Measurements from ENCODE around the gene IDE. TPM values are rescaled to one million over a fixed set of nuclear protein-coding genes. Genes with fewer than 3 reads are reported as not detected.

Gene IDE
- total RNA-seq, 1 experiment from 2014 or later: 30.6 TPM

- CTCF ChIA-PET: no interaction called here
- no peak overlapping the region for H3K27ac Mint-ChIP-seq (ENCODE audit: unreplicated experiment)
- no peak for DNase-seq
- no peak overlapping the region for H3K4me3 Mint-ChIP-seq (ENCODE audit: low read depth, unreplicated experiment)
- BruUV-seq (replicated peaks): no TSS peak
- TF ChIP-seq CTCF (IDR thresholded peaks at IDR 0.05; ENCODE audit: unreplicated experiment): no peak
- intact Hi-C loops (cut with micrococcal nuclease; ENCODE audit: unreplicated experiment): no loop called here
- peaks cover 2% of the 10 kb centered on the region for H3K9me3 Mint-ChIP-seq (ENCODE audit: low read depth, unreplicated experiment)
- peaks cover 7% of the 10 kb centered on the region for H3K36me3 Mint-ChIP-seq (ENCODE audit: insufficient read depth, unreplicated experiment)
- no peaks in the 10 kb centered on the region for H3K27me3 Mint-ChIP-seq (ENCODE audit: unreplicated experiment)
- H3K4me1 Mint-ChIP-seq (ENCODE audit: low read depth, unreplicated experiment): no peaks in the 10 kb centered on the region
Observed at GRCh38 chr10:92553959-92554358, 19.9 kb downstream of the IDE start.

GRCh38 chr10:92552310-92552709 lies 21.6 kb downstream of the IDE start:
- no peak overlapping the region for H3K27ac Mint-ChIP-seq (ENCODE audit: unreplicated experiment)
- no peak for DNase-seq
- intact Hi-C loops (cut with micrococcal nuclease; ENCODE audit: unreplicated experiment): no loop called here
- TF ChIP-seq CTCF (IDR thresholded peaks at IDR 0.05; ENCODE audit: unreplicated experiment): no peak
- no TSS peak for BruUV-seq (replicated peaks)
- H3K9me3 Mint-ChIP-seq (ENCODE audit: low read depth, unreplicated experiment): peaks cover 2% of the 10 kb centered on the region
- peaks cover 7% of the 10 kb centered on the region for H3K36me3 Mint-ChIP-seq (ENCODE audit: insufficient read depth, unreplicated experiment)
- no peak overlapping the region for H3K4me3 Mint-ChIP-seq (ENCODE audit: low read depth, unreplicated experiment)
- H3K27me3 Mint-ChIP-seq (ENCODE audit: unreplicated experiment): no peaks in the 10 kb centered on the region
- H3K4me1 Mint-ChIP-seq (ENCODE audit: low read depth, unreplicated experiment): no peaks in the 10 kb centered on the region
- CTCF ChIA-PET: no interaction called here

GRCh38 chr10:92550924-92551323 lies 23.0 kb downstream of the IDE start:
- no peaks in the 10 kb centered on the region for H3K4me1 Mint-ChIP-seq (ENCODE audit: low read depth, unreplicated experiment)

GRCh38 chr10:92547676-92548075 lies 26.2 kb downstream of the IDE start:
- no peak for DNase-seq
- Mint-ChIP-seq H3K9me3 (ENCODE audit: low read depth, unreplicated experiment) (no peaks in the 10 kb centered on the region), H3K4me3 (ENCODE audit: low read depth, unreplicated experiment) (no peak overlapping the region), H3K4me1 (ENCODE audit: low read depth, unreplicated experiment) (peaks cover 7% of the 10 kb centered on the region), H3K27me3 (ENCODE audit: unreplicated experiment) (no peaks in the 10 kb centered on the region), H3K27ac (ENCODE audit: unreplicated experiment) (no peak overlapping the region), H3K36me3 (ENCODE audit: insufficient read depth, unreplicated experiment) (no peaks in the 10 kb centered on the region)
- TF ChIP-seq CTCF (IDR thresholded peaks at IDR 0.05; ENCODE audit: unreplicated experiment): no peak
- CTCF ChIA-PET: no interaction called here
- intact Hi-C loops (cut with micrococcal nuclease; ENCODE audit: unreplicated experiment): no loop called here
- no TSS peak for BruUV-seq (replicated peaks)

More at GRCh38 chr10:92550924-92551323, 23.0 kb downstream of the IDE start:
- no TSS peak for BruUV-seq (replicated peaks)
- H3K9me3 Mint-ChIP-seq (ENCODE audit: low read depth, unreplicated experiment): peaks cover 2% of the 10 kb centered on the region
- no peaks in the 10 kb centered on the region for H3K27me3 Mint-ChIP-seq (ENCODE audit: unreplicated experiment)
- DNase-seq: no peak
- CTCF ChIA-PET: no interaction called here
- peaks cover 7% of the 10 kb centered on the region for H3K36me3 Mint-ChIP-seq (ENCODE audit: insufficient read depth, unreplicated experiment)
- no peak for TF ChIP-seq CTCF (IDR thresholded peaks at IDR 0.05; ENCODE audit: unreplicated experiment)
- no peak overlapping the region for H3K27ac Mint-ChIP-seq (ENCODE audit: unreplicated experiment)
- no peak overlapping the region for H3K4me3 Mint-ChIP-seq (ENCODE audit: low read depth, unreplicated experiment)
- intact Hi-C loops (cut with micrococcal nuclease; ENCODE audit: unreplicated experiment): no loop called here
